DOHH2 (cell line): ENCODE results near the gene WDR7.

Source experiments
- H3F3A ChIP-seq: fragments of 200-600 bp; sonication (generic), shearing (Covaris generic); 2 replicates; pipeline ENCODE4 v1.6.0; 2016; ENCODE audit warnings: antibody characterized with exemption, mild to moderate bottlenecking; ENCODE audit not compliant: control insufficient read depth, insufficient read depth
- H3K27ac ChIP-seq: fragments of 200-600 bp; sonication (generic); 2 replicates; pipeline ENCODE4 v1.5.1; 2014; ENCODE audit warnings: low read depth, mild to moderate bottlenecking, low read length, moderate library complexity
- H3K27me3 ChIP-seq: fragments of 200-600 bp; sonication (generic); 2 replicates; pipeline ENCODE4 v1.6.1; 2014; ENCODE audit warnings: mild to moderate bottlenecking, low read length, mixed read lengths; ENCODE audit not compliant: control insufficient read depth
- H3K36me3 ChIP-seq: fragments of 200-600 bp; sonication (generic); 2 replicates; pipeline ENCODE4 v1.6.1; 2014; ENCODE audit warnings: mild to moderate bottlenecking, low read length, moderate library complexity, mixed read lengths; ENCODE audit not compliant: control insufficient read depth
- H3K4me1 ChIP-seq: fragments of 200-600 bp; sonication (generic); 2 replicates; pipeline ENCODE4 v1.6.1; 2014; ENCODE audit warnings: mild to moderate bottlenecking, low read length, mixed read lengths; ENCODE audit not compliant: control insufficient read depth
- H3K4me2 ChIP-seq: fragments of 200-600 bp; sonication (generic); 2 replicates; pipeline ENCODE4 v1.6.0; 2014; ENCODE audit warnings: mild to moderate bottlenecking, low read length, moderate library complexity
- H3K4me3 ChIP-seq: fragments of 200-600 bp; sonication (generic); 2 replicates; pipeline ENCODE4 v1.5.1; 2014; ENCODE audit warnings: mild to moderate bottlenecking, low read length, mixed read lengths
- H3K79me2 ChIP-seq: fragments of 200-600 bp; sonication (generic); 2 replicates; pipeline ENCODE4 v1.6.1; 2014; ENCODE audit warnings: mild to moderate bottlenecking, low read length, mixed read lengths; ENCODE audit not compliant: control insufficient read depth
- H3K9me2 ChIP-seq: fragments of 200-600 bp; sonication (generic); replicated peaks from 2 replicates; pipeline ENCODE4 v1.6.1; 2014; ENCODE audit warnings: mild to moderate bottlenecking, low read length, mixed read lengths; ENCODE audit not compliant: control insufficient read depth
- H3K9me3 ChIP-seq: fragments of 200-600 bp; sonication (generic); 2 replicates; pipeline ENCODE4 v1.6.1; 2014; ENCODE audit warnings: antibody characterized with exemption, low read length, mixed read lengths; ENCODE audit not compliant: control insufficient read depth, insufficient read depth
- H4K20me1 ChIP-seq: fragments of 200-600 bp; sonication (generic); 2 replicates; pipeline ENCODE4 v1.6.0; 2014; ENCODE audit warnings: low read depth, mild to moderate bottlenecking, antibody characterized with exemption, low read length, moderate library complexity; ENCODE audit not compliant: control insufficient read depth, insufficient read depth
- EZH2phosphoT487 ChIP-seq: fragments of 200-600 bp; sonication (generic); IDR thresholded peaks from 2 replicates; pipeline ENCODE4 v1.6.1; 2017; ENCODE audit warnings: borderline replicate concordance, mild to moderate bottlenecking, antibody characterized with exemption, low read length, moderate library complexity, mixed read lengths
- TF ChIP-seq, protein P1 (sequence below): fragments of 200-600 bp; sonication (generic); IDR thresholded peaks from one replicate; pipeline ENCODE4 v1.5.1; 2014; ENCODE audit warnings: antibody characterized with exemption, mild to moderate bottlenecking, low read depth, low read length; ENCODE audit not compliant: poor library complexity, severe bottlenecking

WDR7 gene

GRCh38 chr18:57052759-57053158, 401.6 kb downstream of the WDR7 start:
- no peak overlapping the region for H3K4me3 ChIP-seq
- no peak overlapping the region for H3K4me2 ChIP-seq
- no peak overlapping the region for H3K27ac ChIP-seq
- no peaks in the 10 kb centered on the region for H3F3A ChIP-seq
- no peaks in the 10 kb centered on the region for H3K79me2 ChIP-seq
- no peaks in the 10 kb centered on the region for H4K20me1 ChIP-seq
- TF ChIP-seq, protein P1, sequence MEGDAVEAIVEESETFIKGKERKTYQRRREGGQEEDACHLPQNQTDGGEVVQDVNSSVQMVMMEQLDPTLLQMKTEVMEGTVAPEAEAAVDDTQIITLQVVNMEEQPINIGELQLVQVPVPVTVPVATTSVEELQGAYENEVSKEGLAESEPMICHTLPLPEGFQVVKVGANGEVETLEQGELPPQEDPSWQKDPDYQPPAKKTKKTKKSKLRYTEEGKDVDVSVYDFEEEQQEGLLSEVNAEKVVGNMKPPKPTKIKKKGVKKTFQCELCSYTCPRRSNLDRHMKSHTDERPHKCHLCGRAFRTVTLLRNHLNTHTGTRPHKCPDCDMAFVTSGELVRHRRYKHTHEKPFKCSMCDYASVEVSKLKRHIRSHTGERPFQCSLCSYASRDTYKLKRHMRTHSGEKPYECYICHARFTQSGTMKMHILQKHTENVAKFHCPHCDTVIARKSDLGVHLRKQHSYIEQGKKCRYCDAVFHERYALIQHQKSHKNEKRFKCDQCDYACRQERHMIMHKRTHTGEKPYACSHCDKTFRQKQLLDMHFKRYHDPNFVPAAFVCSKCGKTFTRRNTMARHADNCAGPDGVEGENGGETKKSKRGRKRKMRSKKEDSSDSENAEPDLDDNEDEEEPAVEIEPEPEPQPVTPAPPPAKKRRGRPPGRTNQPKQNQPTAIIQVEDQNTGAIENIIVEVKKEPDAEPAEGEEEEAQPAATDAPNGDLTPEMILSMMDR, result no peak
- no peak for TF ChIP-seq EZH2phosphoT487
- H3K9me3 ChIP-seq, result 0 out of 2 replicates have a peak, but pooled peaks cover 5% of the 10 kb centered on the region
- peaks cover 26% of the 10 kb centered on the region for H3K27me3 ChIP-seq
- no peaks in the 10 kb centered on the region for H3K4me1 ChIP-seq
- no peaks in the 10 kb centered on the region for H3K36me3 ChIP-seq
- no peaks in the 10 kb centered on the region for H3K9me2 ChIP-seq

DNA sequence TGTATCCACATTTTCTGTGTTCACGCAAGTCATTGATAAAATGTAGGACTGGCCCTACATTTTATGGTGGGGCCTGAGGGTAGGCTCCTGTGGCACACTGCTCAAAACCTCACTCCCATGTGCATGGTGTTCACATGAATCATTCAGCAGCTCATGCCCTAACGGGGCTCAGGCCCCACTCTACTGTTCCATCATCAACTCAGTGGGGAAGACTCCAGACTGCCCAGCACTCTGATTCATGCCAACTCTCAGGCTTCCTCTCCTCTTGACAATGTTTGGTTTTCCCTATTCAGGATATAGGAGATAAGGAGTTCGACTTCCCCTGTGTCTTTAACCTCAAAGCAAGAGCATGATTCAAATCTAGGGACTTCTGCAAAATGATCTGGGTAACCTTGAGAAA, 403.7 kb downstream of the WDR7 start:
- Histone ChIP-seq H3K4me3 (no peak overlapping the region), H3K9me3 (0 out of 2 replicates have a peak, but pooled peaks cover 5% of the 10 kb centered on the region), H3K4me1 (no peaks in the 10 kb centered on the region), H3K4me2 (no peak overlapping the region), H3K9me2 (no peaks in the 10 kb centered on the region), H3K79me2 (no peaks in the 10 kb centered on the region), H3K36me3 (no peaks in the 10 kb centered on the region), H3F3A (no peaks in the 10 kb centered on the region), H3K27ac (no peak overlapping the region), H3K27me3 (peaks cover 43% of the 10 kb centered on the region), H4K20me1 (no peaks in the 10 kb centered on the region)
- no peak for TF ChIP-seq EZH2phosphoT487

DNA sequence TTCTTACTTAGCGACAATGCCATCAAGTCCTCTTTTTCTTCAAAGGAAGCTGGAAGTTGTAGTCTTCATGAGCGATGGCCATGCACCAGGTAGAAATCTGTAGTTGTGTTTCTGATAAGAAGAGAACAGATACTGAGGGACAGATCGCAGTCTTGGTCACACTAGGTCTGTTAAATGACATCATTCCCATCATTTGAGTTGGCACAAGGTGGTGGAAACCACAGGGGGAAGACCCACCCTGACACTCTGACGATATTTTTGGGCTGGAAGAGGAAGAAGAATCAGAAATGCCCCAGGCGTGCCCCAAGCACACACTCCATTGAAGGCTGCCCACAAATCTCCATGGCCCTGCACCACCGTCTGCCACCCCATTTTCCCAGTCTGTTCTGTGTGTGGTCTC, 406.7 kb downstream of the WDR7 start:
- Histone ChIP-seq H3K27ac (no peak overlapping the region), H3K36me3 (no peaks in the 10 kb centered on the region), H3K9me3 (0 out of 2 replicates have a peak, but pooled peaks cover 5% of the 10 kb centered on the region), H3K9me2 (no peaks in the 10 kb centered on the region), H4K20me1 (no peaks in the 10 kb centered on the region), H3K4me1 (no peaks in the 10 kb centered on the region), H3K4me3 (no peak overlapping the region), H3F3A (no peaks in the 10 kb centered on the region), H3K79me2 (no peaks in the 10 kb centered on the region), H3K4me2 (no peak overlapping the region), H3K27me3 (peaks cover 42% of the 10 kb centered on the region)
- TF ChIP-seq EZH2phosphoT487, result no peak
- TF ChIP-seq, protein P1, result no peak

DNA sequence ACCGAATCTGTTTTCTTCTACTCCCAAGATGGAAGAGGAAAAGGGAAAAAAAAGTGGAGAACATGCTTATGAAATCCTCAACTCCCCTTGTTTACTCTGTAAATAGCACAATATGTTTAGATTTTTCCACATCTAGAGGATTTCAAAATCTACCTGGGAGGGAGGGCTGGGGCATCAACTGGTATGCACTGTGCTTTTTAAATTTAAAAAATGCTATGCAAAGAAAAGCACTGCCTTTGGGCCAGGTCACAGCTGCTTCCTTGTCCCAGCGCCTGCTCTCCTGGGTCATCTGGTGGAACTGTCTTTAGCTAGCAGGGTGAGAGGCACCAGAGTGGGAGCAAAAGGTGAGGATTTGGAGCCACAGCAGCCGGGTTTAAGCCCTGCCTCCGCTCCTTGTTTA, 407.6 kb downstream of the WDR7 start:
- Histone ChIP-seq H3K9me3 (0 out of 2 replicates have a peak, but pooled peaks cover 5% of the 10 kb centered on the region), H3K79me2 (no peaks in the 10 kb centered on the region), H3K4me1 (no peaks in the 10 kb centered on the region), H3F3A (no peaks in the 10 kb centered on the region), H4K20me1 (no peaks in the 10 kb centered on the region), H3K4me3 (no peak overlapping the region), H3K36me3 (no peaks in the 10 kb centered on the region), H3K27me3 (peaks cover 47% of the 10 kb centered on the region), H3K4me2 (no peak overlapping the region), H3K9me2 (no peaks in the 10 kb centered on the region), H3K27ac (no peak overlapping the region)
- TF ChIP-seq, protein P1, result no peak
- no peak for TF ChIP-seq EZH2phosphoT487
